BE2C (cell line): Measurements from ENCODE around the gene LRIG1.

Experiments used
- DNase-seq: peaks from one replicate; pipeline ENCODE4 v3.0.0-alpha.2; 2020
- H3K27me3 ChIP-seq: fragments of 250-450 bp; sonication (Bioruptor Pico); 2 replicates; pipeline ENCODE4 v1.5.1; 2020; ENCODE audit warnings: mild to moderate bottlenecking
- H3K36me3 ChIP-seq: fragments of 250-450 bp; sonication (Bioruptor Pico); 2 replicates; pipeline ENCODE4 v1.5.1; 2020; ENCODE audit warnings: mild to moderate bottlenecking
- H3K4me1 ChIP-seq: fragments of 250-450 bp; sonication (Bioruptor Pico); 2 replicates; pipeline ENCODE4 v1.5.1; 2020
- H3K4me3 ChIP-seq: 2 replicates; pipeline ENCODE4 v1.5.1; 2011; ENCODE audit warnings: low read depth, low read length
- H3K9me3 ChIP-seq: fragments of 250-450 bp; sonication (Bioruptor Pico); 2 replicates; pipeline ENCODE4 v1.5.1; 2020
- CTCF ChIP-seq: IDR thresholded peaks from 2 replicates; pipeline ENCODE4 v1.5.1; 2012; ENCODE audit warnings: mild to moderate bottlenecking, low read depth, low read length

The LRIG1 gene

GRCh38 chr3:66366747-66367146 is 134.1 kb downstream of the LRIG1 start:
- Histone ChIP-seq H3K4me1 (no peaks in the 10 kb centered on the region), H3K4me3 (no peak overlapping the region), H3K9me3 (no peaks in the 10 kb centered on the region), H3K27me3 (no peaks in the 10 kb centered on the region), H3K36me3 (no peaks in the 10 kb centered on the region)
- DNase-seq = no peak
- no peak for TF ChIP-seq CTCF

GRCh38 chr3:66365080-66365479 is 135.7 kb downstream of the LRIG1 start:
- no peaks in the 10 kb centered on the region for H3K4me1 ChIP-seq
- H3K27me3 ChIP-seq = no peaks in the 10 kb centered on the region
- no peaks in the 10 kb centered on the region for H3K9me3 ChIP-seq
- no peaks in the 10 kb centered on the region for H3K36me3 ChIP-seq
- DNase-seq = no peak
- H3K4me3 ChIP-seq = no peak overlapping the region
- no peak for TF ChIP-seq CTCF

- H3K27me3 ChIP-seq = no peaks in the 10 kb centered on the region
- H3K4me3 ChIP-seq = no peak overlapping the region
- TF ChIP-seq CTCF = no peak
- H3K4me1 ChIP-seq = no peaks in the 10 kb centered on the region
- no peaks in the 10 kb centered on the region for H3K36me3 ChIP-seq
- no peaks in the 10 kb centered on the region for H3K9me3 ChIP-seq
- DNase-seq = no peak
Measured at GRCh38 chr3:66363148-66363547, 137.7 kb downstream of the LRIG1 start.

GRCh38 chr3:66362541-66362941 is 138.3 kb downstream of the LRIG1 start:
- no peaks in the 10 kb centered on the region for H3K27me3 ChIP-seq
- no peak for TF ChIP-seq CTCF
- no peaks in the 10 kb centered on the region for H3K9me3 ChIP-seq
- no peaks in the 10 kb centered on the region for H3K36me3 ChIP-seq
- no peaks in the 10 kb centered on the region for H3K4me1 ChIP-seq
- DNase-seq = no peak
- no peak overlapping the region for H3K4me3 ChIP-seq

- TF ChIP-seq CTCF = no peak
- H3K9me3 ChIP-seq = no peaks in the 10 kb centered on the region
- no peak for DNase-seq
- no peak overlapping the region for H3K4me3 ChIP-seq
- no peaks in the 10 kb centered on the region for H3K36me3 ChIP-seq
- H3K4me1 ChIP-seq = no peaks in the 10 kb centered on the region
- H3K27me3 ChIP-seq = no peaks in the 10 kb centered on the region
Measured at GRCh38 chr3:66361356-66361755, 139.5 kb downstream of the LRIG1 start.

GRCh38 chr3:66355997-66356396 is 144.8 kb downstream of the LRIG1 start:
- no peak for DNase-seq
- Histone ChIP-seq H3K9me3 (no peaks in the 10 kb centered on the region), H3K27me3 (no peaks in the 10 kb centered on the region), H3K4me1 (no peaks in the 10 kb centered on the region), H3K36me3 (no peaks in the 10 kb centered on the region), H3K4me3 (no peak overlapping the region)
- no peak for TF ChIP-seq CTCF
